Stimulated activated CD8-positive, alpha-beta memory T cell treated with anti-CD3 and anti-CD28 coated beads, Interleukin-4, amount 100 ng/mL, for 4 hours (primary cell): ENCODE measurements around the gene VPS26A.
A peak's percentile ranks its signal among the peaks of the same experiment; 100 is the strongest.
"Not testable (repeated sequence)": the region's sequence is repeated elsewhere in the genome, so short reads cannot be mapped to it uniquely, and the experiment has no call there.

Experiments
- DNase-seq, 2 donors: peaks; one replicate each; pipeline ENCODE4 v3.0.0-alpha.2; 2020; ENCODE audit warnings: low read depth in 2 of 2, low spot score in 1 of 2

VPS26A gene

DNA sequence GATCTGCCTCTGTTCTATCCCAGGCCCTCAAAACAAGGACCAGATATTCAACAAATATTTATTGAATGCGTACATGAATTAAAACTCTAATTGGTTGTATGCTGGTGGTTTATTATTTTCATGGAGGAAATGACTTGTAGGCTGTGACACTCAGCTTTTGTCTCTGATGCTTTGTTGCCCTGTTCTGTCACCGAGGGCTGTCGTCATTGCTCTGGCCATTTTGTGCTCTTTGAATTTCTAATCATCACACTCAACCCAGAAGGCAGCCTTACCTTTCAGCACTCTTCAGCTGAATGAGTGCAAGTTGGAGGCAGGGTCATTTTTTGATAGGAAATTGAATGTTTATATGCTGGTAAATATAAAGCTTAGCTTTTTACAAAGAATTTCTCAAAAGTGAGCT, 21.5 kb upstream of the VPS26A start:
- DNase-seq = no peak

DNA sequence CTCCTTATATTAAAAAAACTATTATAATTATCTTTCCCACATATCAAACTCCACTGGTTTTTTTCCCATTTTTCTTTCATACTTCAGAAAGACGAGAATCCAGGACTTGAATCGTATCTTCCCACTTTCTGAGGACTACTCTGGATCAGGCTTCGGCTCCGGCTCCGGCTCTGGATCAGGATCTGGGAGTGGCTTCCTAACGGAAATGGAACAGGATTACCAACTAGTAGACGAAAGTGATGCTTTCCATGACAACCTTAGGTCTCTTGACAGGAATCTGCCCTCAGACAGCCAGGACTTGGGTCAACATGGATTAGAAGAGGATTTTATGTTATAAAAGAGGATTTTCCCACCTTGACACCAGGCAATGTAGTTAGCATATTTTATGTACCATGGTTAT, 20.2 kb upstream of the VPS26A start:
- no peak for DNase-seq

GRCh38 chr10:69104994-69105790, 18.8 kb upstream of the VPS26A start:
- DNase-seq = no peak

DNA sequence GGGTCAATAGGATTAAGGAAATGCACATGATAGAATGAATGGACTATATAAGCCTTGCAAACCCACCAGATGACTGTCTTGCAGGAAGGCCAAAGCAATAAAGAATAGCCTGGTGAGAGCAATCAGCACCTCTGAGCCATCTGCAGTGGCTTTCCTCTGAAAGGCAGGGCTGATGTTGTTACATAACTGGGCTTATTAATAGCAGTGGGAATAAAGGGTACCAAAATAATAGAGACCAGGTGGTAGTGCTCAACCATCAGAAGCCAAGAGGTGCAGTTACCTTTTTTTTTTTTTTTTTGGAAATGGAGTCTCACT, 16.8 kb upstream of the VPS26A start:
- DNase-seq = no peak

DNA sequence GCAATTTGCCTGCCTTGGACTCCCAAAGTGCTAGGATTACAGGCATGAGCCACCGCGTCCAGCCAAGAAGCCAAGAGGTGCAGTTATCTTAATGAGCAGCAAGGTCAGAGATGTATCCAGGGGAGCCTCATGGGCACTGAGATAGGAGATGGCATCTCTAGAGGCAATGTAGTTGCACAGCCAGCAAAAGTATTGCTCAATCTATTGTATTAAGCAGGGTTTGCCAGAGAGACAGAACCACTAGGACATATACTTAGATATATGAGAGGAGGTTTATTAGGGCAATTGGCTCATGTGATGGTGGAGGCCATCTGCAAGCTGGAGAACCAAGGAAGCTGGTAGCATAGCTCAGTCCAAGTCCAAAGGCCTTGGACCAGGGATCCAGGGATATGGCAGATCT, 16.3 kb upstream of the VPS26A start:
- DNase-seq = no peak

- no peak for DNase-seq
These were observed 4.1 kb upstream of the VPS26A start for GRCh38 chr10:69119896-69120295.

DNA sequence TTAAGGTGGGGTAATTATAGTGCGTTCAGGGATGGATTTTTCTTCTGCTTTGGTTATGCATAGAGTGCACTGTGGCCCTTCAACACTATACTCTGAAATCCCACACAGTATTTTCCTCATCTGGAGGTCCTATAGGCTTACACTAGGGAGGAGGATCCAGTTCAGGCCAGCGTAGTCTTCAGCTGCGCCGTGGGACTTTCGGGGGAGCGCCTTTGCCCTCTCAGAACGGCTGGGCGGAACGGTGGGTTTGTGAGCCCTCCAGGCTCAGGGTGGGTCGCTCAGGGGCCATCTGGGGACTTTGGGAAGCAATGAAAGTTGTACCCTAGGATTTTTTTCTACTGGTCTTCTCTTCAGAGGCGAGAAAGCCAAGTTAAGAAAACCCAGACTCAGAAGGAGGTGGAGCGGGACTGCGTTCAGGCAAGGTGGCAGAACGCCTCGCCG, 652 bp upstream of the VPS26A start:
- DNase-seq = no peak

DNA sequence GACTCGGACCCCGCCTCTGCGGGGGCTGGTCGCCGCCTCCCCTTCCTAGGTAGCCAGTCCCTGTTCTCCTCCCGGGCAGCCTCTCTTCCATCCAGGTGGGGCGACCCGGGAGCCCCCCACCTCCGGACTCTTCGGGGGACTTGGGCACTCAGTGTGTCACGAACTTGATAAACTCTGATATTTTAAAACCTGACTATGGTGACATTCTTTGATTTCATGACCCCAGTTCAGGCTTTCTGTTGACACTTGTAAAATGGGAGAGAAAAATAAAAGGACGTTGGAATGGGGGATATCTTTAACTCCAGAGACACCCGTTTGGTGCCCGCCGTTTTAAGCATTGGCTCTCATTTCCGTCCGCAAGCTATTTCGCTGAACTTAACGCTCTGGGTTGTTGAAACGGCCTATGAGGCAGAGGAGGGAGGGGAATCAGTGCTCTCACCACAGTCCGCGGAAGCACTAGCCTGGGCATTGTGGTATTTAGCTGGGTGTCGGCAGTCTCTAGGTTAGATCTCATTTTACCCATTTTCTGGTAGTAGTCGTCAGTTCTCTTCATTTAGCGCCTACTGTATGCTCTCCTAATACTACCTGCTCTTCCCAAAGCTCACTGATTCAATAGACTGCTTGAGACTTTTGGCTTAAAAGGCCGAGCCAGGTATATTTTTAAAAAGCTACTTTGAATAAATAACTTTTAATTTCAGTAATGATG, 738 bp downstream of the VPS26A start:
- DNase-seq = peak in 1 of 2 donors; percentile 21

DNA sequence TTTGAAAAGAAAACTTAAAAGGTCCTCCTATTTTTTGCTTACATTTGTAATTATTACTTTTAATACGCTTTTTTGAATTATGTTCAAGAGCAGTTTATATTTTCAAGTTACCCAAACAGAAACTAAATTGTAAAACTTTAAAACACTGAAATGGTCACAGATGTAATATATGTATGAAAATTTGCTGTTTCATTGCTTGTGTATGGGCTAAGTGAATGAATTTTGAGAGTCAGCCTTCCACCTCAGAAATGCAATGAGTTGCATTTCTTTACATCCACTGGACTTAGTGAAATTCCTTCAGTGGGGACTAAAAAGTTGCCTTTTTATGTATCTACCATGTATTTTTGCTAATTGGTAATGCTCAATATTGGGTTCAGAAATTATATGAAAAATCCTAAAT, 1.6 kb downstream of the VPS26A start:
- DNase-seq = no peak

DNA sequence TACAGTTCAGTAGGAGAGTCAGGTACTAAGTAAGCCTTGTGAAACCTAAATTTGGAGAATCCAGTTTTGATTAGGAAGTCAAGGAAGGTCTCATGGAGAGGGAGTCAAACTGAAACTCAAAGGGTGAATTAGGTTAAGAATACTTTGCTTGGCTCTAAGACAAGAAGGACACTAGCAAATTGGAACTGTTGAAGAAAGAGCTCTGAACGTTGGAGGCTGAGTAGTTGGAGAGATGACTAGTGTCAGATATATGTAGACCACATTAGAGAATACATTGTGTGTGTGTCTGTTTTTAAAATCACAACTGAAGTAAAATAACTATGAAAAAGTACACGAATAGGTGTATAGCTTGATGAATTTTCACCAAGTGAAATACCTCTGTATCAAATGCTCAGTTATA, 6.3 kb downstream of the VPS26A start:
- no peak for DNase-seq

DNA sequence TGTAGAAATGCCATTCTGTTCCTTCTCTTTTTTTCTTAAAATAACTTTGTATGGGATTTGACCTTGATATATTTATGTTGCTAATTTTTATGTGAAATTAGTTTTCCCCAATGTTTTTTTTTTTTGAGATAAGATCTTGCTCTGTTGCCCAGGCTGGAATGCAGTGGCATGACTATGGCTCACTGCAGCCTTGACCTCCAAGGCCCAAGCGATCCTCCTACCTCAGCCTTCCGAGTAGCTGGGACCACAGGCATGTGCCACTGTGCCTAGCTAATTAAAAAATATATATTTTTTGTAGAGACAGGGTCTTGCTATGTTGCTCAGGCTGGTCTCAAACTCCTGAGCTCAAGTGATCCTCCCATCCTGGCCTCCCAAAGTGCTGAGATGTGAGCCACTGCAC, 16.0 kb downstream of the VPS26A start:
- DNase-seq = no peak

DNA sequence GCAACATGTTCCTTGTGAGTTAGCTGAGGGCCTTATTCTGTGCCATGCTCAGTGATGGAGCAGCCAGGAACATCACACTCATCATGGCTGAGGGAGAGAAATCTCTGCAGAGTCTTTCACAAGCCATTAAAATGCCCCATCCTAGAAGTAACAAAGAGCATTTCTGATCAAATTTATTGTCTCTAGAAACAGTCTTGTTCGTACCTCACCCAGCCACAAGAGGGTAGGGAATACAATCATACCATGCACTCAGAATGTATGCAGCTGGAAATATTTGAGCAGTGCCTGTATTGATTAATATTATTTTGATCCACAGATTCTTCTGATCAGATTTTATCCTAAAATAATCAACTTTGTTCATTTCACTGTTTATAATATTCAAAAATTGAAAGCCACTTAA, 17.3 kb downstream of the VPS26A start:
- no peak for DNase-seq

DNA sequence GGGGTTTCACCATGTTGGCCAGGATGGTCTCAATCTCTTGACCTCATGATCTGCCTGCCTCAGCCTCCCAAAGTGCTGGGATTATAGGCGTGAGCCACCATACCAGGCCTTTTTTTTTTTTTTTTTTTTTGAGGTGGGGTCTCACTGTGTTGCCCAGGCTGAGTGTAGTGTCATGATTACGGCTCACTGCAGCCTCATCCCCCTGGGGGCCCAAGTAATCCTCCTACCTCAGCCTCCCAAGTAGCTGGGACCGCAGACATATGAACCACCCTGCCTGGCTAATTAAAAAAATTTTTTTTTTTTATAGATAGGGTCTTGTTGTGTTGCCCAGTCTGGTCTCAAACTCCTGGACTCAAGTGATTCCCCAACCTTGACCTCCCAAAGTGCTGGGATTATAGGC, 18.1 kb downstream of the VPS26A start:
- not testable (repeated sequence) for DNase-seq

DNA sequence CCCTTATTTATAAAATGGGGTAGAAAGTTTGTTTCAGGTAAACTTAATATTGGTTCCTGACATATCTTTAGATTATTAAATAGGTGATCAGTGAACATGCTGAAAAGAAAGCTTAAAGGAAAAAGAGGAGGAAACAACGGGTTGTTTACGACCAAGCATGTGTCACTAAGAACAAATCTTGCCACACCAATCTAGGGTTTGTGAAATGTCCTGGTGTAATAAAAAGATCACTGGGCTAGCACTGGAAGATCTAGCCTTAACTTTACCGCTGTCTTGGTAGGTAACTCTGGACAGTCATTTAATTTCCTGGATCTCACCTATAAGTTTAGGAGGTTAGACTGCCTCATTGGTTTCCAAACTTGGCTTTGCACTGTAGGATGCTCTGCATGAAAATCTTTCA, 19.0 kb downstream of the VPS26A start:
- DNase-seq = no peak

DNA sequence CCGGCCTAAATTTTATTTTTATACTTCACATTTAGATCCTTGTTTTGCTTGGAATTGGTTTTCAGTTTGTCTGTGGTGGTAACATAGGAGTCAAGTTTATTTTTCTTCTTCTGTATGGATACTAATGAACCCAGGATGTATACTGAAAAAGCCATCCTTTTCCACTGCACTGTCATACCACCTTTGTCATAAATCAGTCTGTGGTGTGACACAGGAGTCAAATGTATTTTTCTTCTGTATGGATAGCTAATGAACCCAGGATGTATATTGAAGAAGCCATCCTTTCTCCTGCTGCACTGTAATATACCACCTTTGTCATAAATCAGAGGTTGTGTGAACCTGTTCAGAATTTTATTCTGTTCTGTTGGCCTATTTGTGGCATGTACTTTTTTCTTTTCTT, 21.4 kb downstream of the VPS26A start:
- DNase-seq = no peak

- DNase-seq = no peak
These were observed 21.9 kb downstream of the VPS26A start for GRCh38 chr10:69145864-69146263.

DNA sequence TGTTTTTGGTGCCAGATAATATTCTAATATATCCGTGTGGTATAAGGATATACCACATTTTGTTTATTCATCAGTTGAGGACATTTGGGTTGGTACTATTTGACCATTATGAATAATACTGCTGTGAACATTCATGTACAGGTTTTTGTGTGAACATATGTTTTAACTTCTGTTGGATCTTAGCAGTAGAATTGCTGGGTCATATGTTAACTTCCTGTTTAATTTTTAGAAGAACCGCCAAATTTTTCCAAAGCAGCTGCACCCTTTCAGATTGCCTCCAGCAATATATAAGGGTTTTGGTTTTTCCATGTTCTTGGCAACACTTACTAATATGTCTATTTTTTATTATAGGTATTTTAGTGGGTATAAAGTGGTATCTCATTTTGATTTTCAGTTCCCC, 22.8 kb downstream of the VPS26A start:
- DNase-seq = no peak

DNA sequence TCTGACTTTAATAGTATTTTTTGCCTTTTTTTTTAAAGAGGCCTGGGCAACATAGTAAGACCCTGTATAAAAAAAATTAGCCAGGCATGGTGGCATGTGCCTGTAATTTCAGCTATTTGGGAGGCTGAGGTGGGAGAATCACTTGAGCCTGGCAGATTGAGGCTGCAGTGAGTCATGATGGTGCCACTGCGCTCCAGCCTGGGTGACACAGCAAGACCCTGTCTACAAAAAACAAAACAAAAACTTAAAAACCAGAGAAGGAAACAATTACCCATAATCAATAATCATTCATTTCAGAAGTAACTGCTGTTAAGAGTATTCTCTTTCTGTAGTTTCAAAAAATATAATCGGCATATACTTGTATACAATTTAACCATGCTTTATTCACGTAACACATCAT, 28.0 kb downstream of the VPS26A start:
- no peak for DNase-seq

DNA sequence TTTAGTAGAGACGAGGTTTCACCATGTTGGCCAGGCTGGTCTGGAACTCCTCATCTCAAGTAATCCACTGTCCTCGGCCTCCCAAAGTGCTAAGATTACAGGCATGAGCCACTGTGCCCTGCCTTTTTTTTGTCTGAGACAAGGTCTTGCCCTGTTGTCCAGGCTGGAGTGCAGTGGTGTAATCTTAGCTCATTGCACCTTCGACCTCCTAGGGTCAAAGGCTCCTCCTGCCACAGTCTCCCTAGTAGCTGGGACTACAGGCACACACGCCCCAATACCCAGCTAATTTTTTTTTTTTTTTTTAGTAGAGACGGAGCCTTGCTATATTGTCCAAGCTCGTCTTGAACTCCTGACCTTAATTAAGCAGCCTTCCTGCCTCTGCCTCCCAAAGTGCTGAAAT, 29.2 kb downstream of the VPS26A start:
- DNase-seq = no peak

DNA sequence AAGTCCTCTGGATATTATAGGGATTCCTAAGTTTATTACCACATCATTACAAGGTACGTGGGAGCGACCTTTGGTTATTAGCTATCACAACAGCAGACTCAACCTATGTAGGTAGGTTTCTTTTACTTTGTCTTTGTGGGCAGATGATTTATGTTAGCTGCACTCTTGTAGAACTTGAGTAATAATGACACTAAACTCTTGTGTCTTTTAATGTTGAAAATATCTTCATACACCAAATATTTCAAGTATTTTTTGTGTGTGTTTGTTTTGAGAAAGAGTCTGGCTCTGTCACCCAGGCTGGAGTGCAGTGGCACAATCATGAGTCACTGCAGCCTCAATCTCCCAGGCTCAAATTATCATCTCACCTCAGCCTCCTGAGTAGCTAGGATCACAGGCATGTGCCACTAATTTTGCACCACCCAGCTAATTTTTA, 36.8 kb downstream of the VPS26A start:
- no peak for DNase-seq

GRCh38 chr10:69168493-69168892, 44.5 kb downstream of the VPS26A start:
- DNase-seq = no peak

DNA sequence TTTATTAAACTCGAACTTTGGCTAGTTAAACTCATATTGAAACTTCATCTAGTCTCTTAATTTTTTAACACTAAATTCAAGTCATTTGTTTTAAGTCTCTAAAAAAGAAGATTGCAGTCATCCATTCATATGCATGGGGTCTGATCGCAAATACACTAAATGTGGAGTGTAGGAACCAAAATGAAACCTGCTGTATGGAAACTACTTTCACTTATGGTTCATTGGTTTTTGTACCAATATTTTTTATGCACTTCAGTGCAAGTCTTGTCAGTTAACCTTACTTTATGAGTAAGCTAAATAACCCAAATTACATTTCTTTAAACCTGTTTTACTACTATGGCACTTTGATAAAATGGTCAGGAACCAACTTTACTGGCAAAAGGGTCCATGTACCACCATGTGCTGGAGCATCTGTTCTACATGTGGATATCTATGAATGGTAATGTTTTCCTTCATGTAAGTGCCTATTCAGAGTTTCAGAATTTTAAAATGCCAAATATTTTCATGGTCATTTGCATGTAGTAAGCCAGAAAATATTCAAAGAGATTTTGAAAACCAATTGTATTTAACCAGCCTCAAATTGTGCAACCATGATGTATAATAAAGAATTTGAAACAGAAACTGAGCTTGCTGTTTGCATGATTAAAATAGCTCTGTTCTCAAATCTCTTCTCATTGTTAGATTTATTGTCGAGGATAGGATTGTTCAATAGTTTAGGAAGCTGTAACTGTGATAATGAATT, 48.4 kb downstream of the VPS26A start:
- no peak for DNase-seq
